Parathyroid adenoma (tissue), 2 donors: ENCODE measurements around the gene KLRF1.

Source experiments
- H2AFZ ChIP-seq: fragments of 300-600 bp; sonication (generic); one replicate; pipeline ENCODE4 v1.7.0; 2017; ENCODE audit warnings: antibody characterized with exemption, mild to moderate bottlenecking
- H3K27ac ChIP-seq: fragments of 300-600 bp; sonication (generic); one replicate; pipeline ENCODE4 v1.7.0; 2017
- H3K27me3 ChIP-seq: fragments of 300-600 bp; sonication (generic); one replicate; pipeline ENCODE4 v1.7.0; 2017; ENCODE audit warnings: low read length; ENCODE audit not compliant: control insufficient read depth, insufficient read depth
- H3K36me3 ChIP-seq: fragments of 300-600 bp; sonication (generic); one replicate; pipeline ENCODE4 v1.7.0; 2017; ENCODE audit warnings: low read length; ENCODE audit not compliant: control insufficient read depth, insufficient read depth
- H3K4me1 ChIP-seq: fragments of 300-600 bp; sonication (generic); one replicate; pipeline ENCODE4 v1.7.0; 2017; ENCODE audit warnings: control low read depth
- H3K4me2 ChIP-seq: fragments of 300-600 bp; sonication (generic); one replicate; pipeline ENCODE4 v1.7.0; 2017; ENCODE audit warnings: low read length
- H3K4me3 ChIP-seq: fragments of 300-600 bp; sonication (generic); one replicate; pipeline ENCODE4 v1.7.0; 2017; ENCODE audit warnings: low read depth, low read length
- H3K79me2 ChIP-seq: fragments of 300-600 bp; sonication (generic); one replicate; pipeline ENCODE4 v1.7.0; 2017; ENCODE audit warnings: control low read depth
- H3K9ac ChIP-seq: fragments of 300-600 bp; sonication (generic); one replicate; pipeline ENCODE4 v1.7.0; 2017; ENCODE audit warnings: mild to moderate bottlenecking
- H3K9me3 ChIP-seq: fragments of 300-600 bp; sonication (generic); one replicate; pipeline ENCODE4 v1.7.0; 2017; ENCODE audit warnings: low read length; ENCODE audit not compliant: control insufficient read depth
- CTCF ChIP-seq: fragments of 300-600 bp; sonication (generic); IDR thresholded peaks from one replicate; pipeline ENCODE4 v1.7.0; 2017; ENCODE audit warnings: antibody characterized with exemption, mild to moderate bottlenecking
- donor health status: primary hyperparathyroidism.

Gene KLRF1

GRCh38 chr12:9880532-9881078, 53.3 kb downstream of the KLRF1 start:
- Histone ChIP-seq H3K4me2 (no peak overlapping the region), H3K27me3 (no peaks in the 10 kb centered on the region), H3K9me3 (no peaks in the 10 kb centered on the region), H2AFZ (no peak overlapping the region), H3K4me3 (no peak overlapping the region), H3K36me3 (no peaks in the 10 kb centered on the region), H3K27ac (no peak overlapping the region), H3K79me2 (no peaks in the 10 kb centered on the region), H3K4me1 (no peaks in the 10 kb centered on the region), H3K9ac (no peak overlapping the region)
- TF ChIP-seq CTCF = no peak

GRCh38 chr12:9881246-9881645, 54.0 kb downstream of the KLRF1 start, which contains the start of gene KLRF2:
Gene KLRF2 (plus strand): TSS chr12:9881489. CDS start chr12:9881596, 107 bp downstream.
- no peaks in the 10 kb centered on the region for H3K79me2 ChIP-seq
- no peak within 1 kb of the TSS for H3K27ac ChIP-seq
- H3K9me3 ChIP-seq = no peaks in the 10 kb centered on the region
- no peak within 1 kb of the TSS for H3K4me2 ChIP-seq
- no peak within 1 kb of the TSS for H3K4me3 ChIP-seq
- H3K36me3 ChIP-seq = no peaks in the 10 kb centered on the region
- TF ChIP-seq CTCF = no peak
- no peaks in the 10 kb centered on the region for H3K27me3 ChIP-seq
- no peaks in the 10 kb centered on the region for H3K4me1 ChIP-seq
- H3K9ac ChIP-seq = no peak within 1 kb of the TSS
- H2AFZ ChIP-seq = no peak within 1 kb of the TSS

GRCh38 chr12:9881988-9882387, 54.7 kb downstream of the KLRF1 start:
- H3K36me3 ChIP-seq = no peaks in the 10 kb centered on the region
- no peaks in the 10 kb centered on the region for H3K79me2 ChIP-seq
- no peak overlapping the region for H3K27ac ChIP-seq
- no peaks in the 10 kb centered on the region for H3K9me3 ChIP-seq
- H2AFZ ChIP-seq = no peak overlapping the region
- no peak for TF ChIP-seq CTCF
- no peak overlapping the region for H3K9ac ChIP-seq
- H3K4me1 ChIP-seq = no peaks in the 10 kb centered on the region
- H3K27me3 ChIP-seq = no peaks in the 10 kb centered on the region
- no peak overlapping the region for H3K4me3 ChIP-seq
- H3K4me2 ChIP-seq = no peak overlapping the region

GRCh38 chr12:9883175-9883574, 55.9 kb downstream of the KLRF1 start:
- no peak for TF ChIP-seq CTCF
- Histone ChIP-seq H3K27me3 (no peaks in the 10 kb centered on the region), H3K4me3 (no peak overlapping the region), H3K9ac (no peak overlapping the region), H3K27ac (no peak overlapping the region), H3K9me3 (no peaks in the 10 kb centered on the region), H2AFZ (no peak overlapping the region), H3K36me3 (no peaks in the 10 kb centered on the region), H3K4me1 (no peaks in the 10 kb centered on the region), H3K79me2 (no peaks in the 10 kb centered on the region), H3K4me2 (no peak overlapping the region)

GRCh38 chr12:9888665-9889273, 61.5 kb downstream of the KLRF1 start:
- no peak overlapping the region for H2AFZ ChIP-seq
- TF ChIP-seq CTCF = no peak
- no peak overlapping the region for H3K4me3 ChIP-seq
- H3K4me2 ChIP-seq = no peak overlapping the region
- H3K27me3 ChIP-seq = no peaks in the 10 kb centered on the region
- H3K9ac ChIP-seq = no peak overlapping the region
- H3K9me3 ChIP-seq = no peaks in the 10 kb centered on the region
- H3K36me3 ChIP-seq = no peaks in the 10 kb centered on the region
- no peaks in the 10 kb centered on the region for H3K4me1 ChIP-seq
- no peak overlapping the region for H3K27ac ChIP-seq
- no peaks in the 10 kb centered on the region for H3K79me2 ChIP-seq
